CD1c-positive myeloid dendritic cell (primary cell): ENCODE data around the gene ASCL5.

Source experiments
- DNase-seq: peaks from one replicate; pipeline ENCODE4 v3.0.0-alpha.2; 2016; ENCODE audit errors: extremely low spot score

Gene ASCL5

GRCh38 chr1:201110616-201111015 lies 16.4 kb downstream of the ASCL5 start:
- no peak for DNase-seq

- DNase-seq: no peak
Measured at GRCh38 chr1:201110138-201110537, 16.8 kb downstream of the ASCL5 start.

- no peak for DNase-seq
Measured at GRCh38 chr1:201109651-201110050, 17.3 kb downstream of the ASCL5 start.

GRCh38 chr1:201108614-201109013 lies 18.4 kb downstream of the ASCL5 start:
- no peak for DNase-seq

GRCh38 chr1:201105688-201106087 lies 21.3 kb downstream of the ASCL5 start:
- DNase-seq: no peak

- no peak for DNase-seq
Measured at GRCh38 chr1:201104141-201104540, 22.8 kb downstream of the ASCL5 start.

- no peak for DNase-seq
Measured at GRCh38 chr1:201103666-201104065, 23.3 kb downstream of the ASCL5 start.

GRCh38 chr1:201100169-201100930 lies 26.6 kb downstream of the ASCL5 start:
- no peak for DNase-seq

GRCh38 chr1:201098992-201099677 lies 27.8 kb downstream of the ASCL5 start:
- DNase-seq: no peak

- DNase-seq: no peak
Measured at GRCh38 chr1:201096977-201097856, 29.8 kb downstream of the ASCL5 start.

- DNase-seq: no peak
Measured at GRCh38 chr1:201096041-201096461, 30.9 kb downstream of the ASCL5 start.

- no peak for DNase-seq
Measured at GRCh38 chr1:201095581-201095980, 31.4 kb downstream of the ASCL5 start.

GRCh38 chr1:201094832-201095231 lies 32.2 kb downstream of the ASCL5 start:
- no peak for DNase-seq

- DNase-seq: no peak
Measured at GRCh38 chr1:201093962-201094361, 33.0 kb downstream of the ASCL5 start.

- DNase-seq: no peak
Measured at GRCh38 chr1:201093561-201093960, 33.4 kb downstream of the ASCL5 start.

- no peak for DNase-seq
Measured at GRCh38 chr1:201092738-201093137, 34.2 kb downstream of the ASCL5 start.

GRCh38 chr1:201091256-201091655 lies 35.7 kb downstream of the ASCL5 start:
- DNase-seq: no peak

GRCh38 chr1:201090541-201090940 lies 36.4 kb downstream of the ASCL5 start:
- no peak for DNase-seq

- no peak for DNase-seq
Measured at GRCh38 chr1:201089596-201089995, 37.4 kb downstream of the ASCL5 start.

GRCh38 chr1:201088901-201089525 lies 38.0 kb downstream of the ASCL5 start:
- DNase-seq: no peak

GRCh38 chr1:201088395-201088794 lies 38.6 kb downstream of the ASCL5 start:
- DNase-seq: no peak
